ENCODE data around the gene ARMCX6.

The ARMCX6 gene

GRCh38 chrX:101595739-101596419, 21.9 kb downstream of the ARMCX6 start:
- CTCF ChIA-PET, result interaction anchor here (0.8 to 1.5 kb wide), 3 partner anchors 177 to 208 kb away, joined by 3 to 4 read pairs (median 3); no protein-coding TSS in a partner anchor
- H3K27ac Mint-ChIP-seq, result no peak overlapping the region
- no peaks in the 10 kb centered on the region for H3K36me3 Mint-ChIP-seq
- no peaks in the 10 kb centered on the region for H3K9me3 Mint-ChIP-seq
- peak; percentile 27 for DNase-seq
- H3K4me1 Mint-ChIP-seq, result no peaks in the 10 kb centered on the region
- peaks cover 16% of the 10 kb centered on the region for H3K27me3 Mint-ChIP-seq
- H3K4me3 Mint-ChIP-seq, result no peak overlapping the region
